GM12892 (cell line): ENCODE data around the gene DNASE1L3.

ENCODE experiments used
- DNase-seq: peaks from one replicate; pipeline ENCODE4 v3.0.0; 2011; ENCODE audit not compliant: insufficient read length
- FAIRE-seq: peaks from 2 replicates; lab custom pipeline; 2011; peaks lifted over from hg19 to GRCh38; lab: Jason Lieb, UNC
- POLR2A ChIP-seq: IDR thresholded peaks from 2 replicates; pipeline ENCODE4 v1.6.1; 2011; ENCODE audit warnings: low read depth, low read length, control low read depth
- POLR2AphosphoS5 ChIP-seq: IDR thresholded peaks from 2 replicates; pipeline ENCODE4 v1.6.1; 2011; ENCODE audit warnings: low read depth, low read length, control low read depth
- TAF1 ChIP-seq: IDR thresholded peaks from 2 replicates; pipeline ENCODE4 v1.6.1; 2011; ENCODE audit warnings: low read depth, mild to moderate bottlenecking, control low read depth, low read length, borderline replicate concordance

Gene DNASE1L3

GRCh38 chr3:58170376-58170775 lies 40.4 kb downstream of the DNASE1L3 start:
- no peak for TF ChIP-seq POLR2A
- TF ChIP-seq POLR2AphosphoS5 = no peak
- FAIRE-seq (no peak), DNase-seq (no peak)

GRCh38 chr3:58169371-58169770 lies 41.4 kb downstream of the DNASE1L3 start:
- no peak for TF ChIP-seq POLR2AphosphoS5
- TF ChIP-seq TAF1 = no peak
- no peak for TF ChIP-seq POLR2A
- DNase-seq (no peak), FAIRE-seq (no peak)

- DNase-seq (no peak), FAIRE-seq (no peak)
- TF ChIP-seq POLR2AphosphoS5 (no peak), TAF1 (no peak), POLR2A (no peak)
These were observed 42.3 kb downstream of the DNASE1L3 start for GRCh38 chr3:58168498-58168897.

- FAIRE-seq (peak; percentile 69), DNase-seq (peak; percentile 82)
- no peak for TF ChIP-seq POLR2AphosphoS5
- TF ChIP-seq POLR2A = no peak
- no peak for TF ChIP-seq TAF1
These were observed 43.1 kb downstream of the DNASE1L3 start for GRCh38 chr3:58167431-58168351.

GRCh38 chr3:58164906-58165821 lies 45.6 kb downstream of the DNASE1L3 start:
- TF ChIP-seq POLR2A (no peak), TAF1 (no peak), POLR2AphosphoS5 (no peak)
- DNase-seq (no peak), FAIRE-seq (no peak)

- TF ChIP-seq POLR2AphosphoS5 (no peak), POLR2A (no peak), TAF1 (no peak)
- no peak for FAIRE-seq
- DNase-seq = no peak
These were observed 46.4 kb downstream of the DNASE1L3 start for GRCh38 chr3:58164199-58164879.

GRCh38 chr3:58163234-58163633 lies 47.5 kb downstream of the DNASE1L3 start:
- TF ChIP-seq POLR2A = no peak
- TF ChIP-seq POLR2AphosphoS5 = no peak
- no peak for TF ChIP-seq TAF1
- DNase-seq = no peak
- FAIRE-seq = no peak

GRCh38 chr3:58161435-58162398 lies 49.1 kb downstream of the DNASE1L3 start:
- TF ChIP-seq TAF1 (no peak), POLR2AphosphoS5 (no peak), POLR2A (no peak)
- DNase-seq (no peak), FAIRE-seq (no peak)

- no peak for FAIRE-seq
- TF ChIP-seq POLR2A = no peak
- no peak for TF ChIP-seq TAF1
- no peak for TF ChIP-seq POLR2AphosphoS5
These were observed 50.4 kb downstream of the DNASE1L3 start for GRCh38 chr3:58160399-58160798.

More at GRCh38 chr3:58160399-58160798, 50.4 kb downstream of the DNASE1L3 start:
- no peak for DNase-seq
